RPMI7951 (cell line): Measurements from ENCODE around the gene PVRIG. TPM values are rescaled to one million over a fixed set of nuclear protein-coding genes. Genes with fewer than 3 reads are reported as not detected.

Experiments
- total RNA-seq: library from RNA; depleted of rRNA; stranded (reverse); fragments of >200 nt; shearing (Covaris generic); gene quantifications from 2 replicates; pipeline ENCODE4 v1.2.3, GENCODE V29; 2014; rRNA removed

The PVRIG gene
- total RNA-seq, 1 experiment from 2014 or later = not detected

Other genes starting within 250 kb of the PVRIG start
- gene AZGP1, start 243.9 kb upstream of the PVRIG start, total RNA-seq = 2.1 and 2.2 TPM in 2 replicates
- gene ZKSCAN1, start 204.4 kb upstream of the PVRIG start, total RNA-seq = 10.2 and 10.7 TPM in 2 replicates
- 13.5 and 15.4 TPM in 2 replicates for gene ZSCAN21, start 170.2 kb upstream of the PVRIG start, total RNA-seq
- 22.6 and 25.1 TPM in 2 replicates for gene ZNF3, start 138.2 kb upstream of the PVRIG start, total RNA-seq
- gene COPS6, start 131.0 kb upstream of the PVRIG start, total RNA-seq = 63.6 and 83.4 TPM in 2 replicates
- 216 and 221 TPM in 2 replicates for gene MCM7, start 118.6 kb upstream of the PVRIG start, total RNA-seq
- gene AP4M1, start 118.3 kb upstream of the PVRIG start, total RNA-seq = 22.6 and 36.8 TPM in 2 replicates
- gene TAF6, start 100.6 kb upstream of the PVRIG start, total RNA-seq = 66.7 and 80.4 TPM in 2 replicates
- gene CNPY4, start 100.3 kb upstream of the PVRIG start, total RNA-seq = 32.6 and 34.7 TPM in 2 replicates
- 1.6 and 4.8 TPM in 2 replicates for gene MBLAC1, start 93.0 kb upstream of the PVRIG start, total RNA-seq
- gene LAMTOR4, start 71.0 kb upstream of the PVRIG start, total RNA-seq = 221 and 278 TPM in 2 replicates
- 5.8 and 8.1 TPM in 2 replicates for gene TRAPPC14, start 61.2 kb upstream of the PVRIG start, total RNA-seq
- gene GAL3ST4, start 51.3 kb upstream of the PVRIG start, total RNA-seq = 10.0 and 10.2 TPM in 2 replicates
- 2.5 and 5.7 TPM in 2 replicates for gene GPC2, start 42.6 kb upstream of the PVRIG start, total RNA-seq
- gene STAG3, start 42.0 kb upstream of the PVRIG start, total RNA-seq = 2.5 and 3.8 TPM in 2 replicates
- not detected in 2 replicates for gene SPDYE3, start 87.8 kb downstream of the PVRIG start, total RNA-seq
- 7.7 and 10.1 TPM in 2 replicates for gene PILRB, start 138.2 kb downstream of the PVRIG start, total RNA-seq
- not detected in 2 replicates for gene PILRA, start 153.5 kb downstream of the PVRIG start, total RNA-seq
- gene ZCWPW1, start 208.8 kb downstream of the PVRIG start, total RNA-seq = 0.20 and 3.7 TPM in 2 replicates
- gene MEPCE, start 209.9 kb downstream of the PVRIG start, total RNA-seq = 22.2 and 22.5 TPM in 2 replicates
- 30.5 and 40.4 TPM in 2 replicates for gene PPP1R35, start 216.5 kb downstream of the PVRIG start, total RNA-seq
- 0.39 TPM in 1 of 2 replicates, not detected in the other for gene SPACDR, start 244.3 kb downstream of the PVRIG start, total RNA-seq